Upper lobe of left lung (tissue), 4 donors: Measurements from ENCODE around the gene ATRNL1.

Experiments
- CTCF ChIP-seq, 6 experiments: fragments of 450-650 bp in 4 of 6; fragments of 200-600 bp in 2 of 6; sonication (generic) in 2 of 6; IDR thresholded peaks; one replicate each; pipeline ENCODE4 v1.5.1; 2016 to 2019; ENCODE audit warnings: antibody characterized with exemption in 6 of 6
- EP300 ChIP-seq, 4 donors: sonication (generic); formaldehyde crosslinking; IDR thresholded peaks; one replicate each; pipeline ENCODE4 v1.5.1; 2017; ENCODE audit warnings: antibody characterized with exemption in 4 of 4, control low read depth in 2 of 4
- POLR2AphosphoS5 ChIP-seq, 2 donors: sonication (generic); formaldehyde crosslinking; IDR thresholded peaks; one replicate each; pipeline ENCODE4 v1.5.1; 2017; ENCODE audit warnings: antibody characterized with exemption in 2 of 2

- TF ChIP-seq EP300 (IDR thresholded peaks at IDR 0.05) (no peak), POLR2AphosphoS5 (IDR thresholded peaks at IDR 0.05) (no peak), CTCF (IDR thresholded peaks at IDR 0.05) (no peak)
Observed at GRCh38 chr10:115295213-115295805, 202.1 kb downstream of the ATRNL1 start.
